ENCODE measurements around the gene ADORA1. TPM values are rescaled to one million over a fixed set of nuclear protein-coding genes. Genes with fewer than 3 reads are reported as not detected.

ADORA1 gene
- polyA plus RNA-seq, 3 donors, result 4.9 to 6.3 (median 6.0) TPM

DNA sequence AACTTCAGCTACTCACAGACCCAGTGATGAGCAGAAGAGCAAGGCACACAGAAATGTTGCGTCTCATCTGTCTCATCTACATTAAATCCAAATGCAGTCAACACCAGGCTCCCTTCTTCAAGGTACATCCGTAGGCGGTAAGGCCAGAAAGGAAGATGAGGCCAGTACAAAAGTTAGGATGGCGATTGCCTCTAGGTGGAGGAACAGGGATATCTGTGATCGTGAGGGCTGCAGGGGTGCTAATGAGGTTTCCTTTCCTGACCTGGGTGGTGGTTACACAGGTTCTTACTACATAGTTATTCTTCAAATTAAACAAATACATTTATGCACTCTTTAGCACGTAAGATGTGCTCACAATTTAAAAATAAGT is 49.5 kb downstream of the ADORA1 start:
- DNase-seq (ENCODE audit: extremely low read depth in 1 of 11, low read depth in 9 of 11, low spot score in 4 of 11), result no peak

DNA sequence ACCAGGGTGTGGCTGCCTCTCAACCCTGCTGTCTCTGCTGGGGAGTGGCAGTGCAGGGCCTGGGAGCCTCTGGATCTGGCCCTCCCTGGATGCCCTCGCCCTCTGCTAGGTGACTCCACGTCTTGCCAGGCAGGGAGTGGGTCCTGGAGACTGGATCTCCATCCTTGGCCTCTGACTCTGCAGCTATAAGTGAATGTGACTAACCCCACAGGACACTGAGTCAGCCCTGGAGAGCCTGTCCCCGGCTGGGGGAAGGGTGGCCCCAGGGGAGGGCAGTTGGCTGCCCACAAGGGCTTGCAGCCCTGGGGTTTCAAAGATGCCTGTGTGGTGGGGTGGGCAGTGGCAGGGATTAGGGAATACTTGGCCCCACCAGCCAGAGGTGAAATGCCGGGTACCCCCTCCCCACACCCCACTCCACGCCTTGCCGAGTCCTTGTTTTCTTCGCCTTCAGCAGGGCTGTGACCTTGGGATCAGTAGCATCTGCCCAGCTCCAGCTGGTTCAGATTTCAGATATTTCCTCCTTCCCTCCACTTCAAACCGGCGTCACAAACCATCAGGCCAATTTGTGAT is 50.0 kb downstream of the ADORA1 start:
- DNase-seq (ENCODE audit: extremely low read depth in 1 of 11, low read depth in 9 of 11, low spot score in 4 of 11), result no peak

- no peak for DNase-seq (ENCODE audit: extremely low read depth in 1 of 11, low read depth in 9 of 11, low spot score in 4 of 11)
Observed at GRCh38 chr1:203178083-203178482, 50.6 kb downstream of the ADORA1 start.

DNA sequence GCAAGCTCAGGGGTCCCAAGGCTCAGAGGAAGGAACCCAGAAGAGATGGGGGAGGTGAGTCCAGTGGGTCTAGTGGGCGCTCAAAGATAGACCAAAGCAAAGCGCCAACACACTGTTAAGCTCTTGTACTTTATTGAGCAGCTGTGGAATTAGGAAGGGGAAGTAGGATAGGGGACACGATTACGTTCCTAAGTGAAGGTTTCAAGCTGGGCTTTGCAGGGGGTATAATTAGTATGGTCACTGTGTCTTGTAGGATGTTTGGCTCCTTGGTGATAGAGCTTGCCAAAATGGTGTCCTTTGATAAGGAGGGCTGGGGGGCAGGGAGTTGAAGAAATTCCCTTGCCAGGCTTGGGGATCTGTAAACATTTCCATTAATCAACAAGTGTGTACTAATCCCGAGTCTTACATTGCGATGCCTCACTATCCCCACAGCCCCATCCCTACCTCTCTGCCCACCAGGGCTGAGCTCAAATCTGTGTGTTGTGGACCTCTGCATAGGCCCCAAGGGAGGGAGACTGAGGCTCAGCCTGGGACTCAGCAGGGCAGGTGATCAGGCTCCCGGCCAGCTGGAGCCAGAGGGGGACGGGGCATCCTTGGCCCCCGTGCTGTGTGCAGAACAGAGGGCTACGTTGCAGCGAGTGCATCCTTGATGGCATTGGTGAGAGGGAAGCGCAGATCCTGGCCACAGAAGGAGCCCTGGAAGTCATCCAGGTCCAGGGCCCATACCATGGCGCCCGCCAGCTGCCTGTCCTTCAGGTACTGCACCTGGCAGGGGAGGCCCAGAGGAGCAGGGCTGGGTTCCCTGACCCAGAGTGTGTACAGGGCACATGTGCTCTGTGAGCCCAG is 51.5 kb downstream of the ADORA1 start:
- no peak for DNase-seq (ENCODE audit: extremely low read depth in 1 of 11, low read depth in 9 of 11, low spot score in 4 of 11)

- no peak for DNase-seq (ENCODE audit: extremely low read depth in 1 of 11, low read depth in 9 of 11, low spot score in 4 of 11)
Observed at GRCh38 chr1:203179667-203180005, 52.1 kb downstream of the ADORA1 start.

DNA sequence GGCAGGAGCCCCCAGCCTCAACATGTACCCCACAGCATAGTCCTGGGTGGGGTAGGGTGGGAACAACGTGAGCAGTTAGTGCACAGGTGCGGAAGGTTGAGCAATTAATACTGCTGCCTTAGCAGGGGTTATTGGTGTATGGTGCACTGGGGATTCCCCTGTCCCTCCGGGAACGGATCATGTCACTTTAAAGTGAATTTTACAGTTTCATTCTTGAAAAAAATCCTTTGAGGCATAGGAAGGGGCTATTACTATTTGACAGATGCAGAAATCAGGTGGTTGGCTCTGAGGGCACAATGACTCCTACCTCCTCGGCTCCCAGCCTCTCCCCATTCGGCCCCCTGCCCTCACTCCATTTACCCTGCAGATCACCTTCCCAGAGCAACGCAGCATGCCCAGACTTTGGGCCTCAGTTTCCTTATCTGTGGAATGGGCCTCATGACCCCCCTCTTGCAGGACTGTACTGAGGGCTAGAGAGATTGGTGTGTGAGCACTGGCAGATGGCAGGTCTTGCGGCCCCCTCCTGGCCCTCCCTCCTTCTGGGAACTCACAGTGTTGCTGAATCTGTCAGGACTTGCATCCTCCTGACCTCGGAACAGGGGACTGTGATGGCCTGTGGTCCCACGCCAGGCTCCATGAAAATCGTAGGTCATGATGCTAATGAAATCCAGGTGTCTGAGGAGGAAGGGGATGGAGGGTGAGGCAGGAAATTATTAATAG is 53.2 kb downstream of the ADORA1 start:
- no peak for DNase-seq (ENCODE audit: extremely low read depth in 1 of 11, low read depth in 9 of 11, low spot score in 4 of 11)

DNA sequence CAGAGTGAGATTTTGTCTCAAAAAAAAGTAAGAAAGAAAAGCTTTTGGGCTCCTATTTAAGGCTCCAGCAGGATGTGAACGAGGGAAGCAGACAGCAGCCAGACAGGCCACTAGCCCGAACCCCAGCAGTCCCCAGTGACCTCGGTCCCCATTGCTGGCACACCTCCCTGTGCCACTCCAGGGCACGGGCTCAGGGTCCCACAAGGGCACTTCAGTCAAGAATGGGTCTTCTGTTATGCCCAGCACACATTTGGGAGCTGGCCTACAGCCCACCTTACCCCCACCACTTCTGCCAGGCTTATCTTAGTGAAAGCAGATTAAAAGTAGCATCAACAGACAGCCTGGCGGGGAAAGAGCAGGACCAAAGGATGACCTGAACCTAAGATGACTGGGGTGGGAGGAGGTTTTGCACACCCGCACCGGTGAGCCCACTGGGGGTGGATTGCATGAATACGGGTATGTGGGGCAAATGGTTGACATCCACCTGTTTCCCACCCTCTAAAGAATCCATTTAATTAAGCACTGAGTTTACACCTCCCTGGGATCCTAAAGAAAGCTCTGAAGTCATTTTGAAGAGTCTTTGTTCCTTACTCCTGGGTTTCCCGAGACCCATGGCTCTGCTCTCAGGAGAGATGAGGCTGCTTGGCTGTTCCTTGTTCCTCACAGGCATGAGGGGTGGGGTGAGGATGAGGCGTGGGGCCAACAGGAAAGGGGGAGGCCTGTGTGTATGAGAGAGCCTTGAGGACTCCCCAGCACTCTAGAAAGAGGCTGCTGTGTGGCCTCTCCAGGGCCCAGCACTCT is 54.3 kb downstream of the ADORA1 start:
- no peak for DNase-seq (ENCODE audit: extremely low read depth in 1 of 11, low read depth in 9 of 11, low spot score in 4 of 11)

DNA sequence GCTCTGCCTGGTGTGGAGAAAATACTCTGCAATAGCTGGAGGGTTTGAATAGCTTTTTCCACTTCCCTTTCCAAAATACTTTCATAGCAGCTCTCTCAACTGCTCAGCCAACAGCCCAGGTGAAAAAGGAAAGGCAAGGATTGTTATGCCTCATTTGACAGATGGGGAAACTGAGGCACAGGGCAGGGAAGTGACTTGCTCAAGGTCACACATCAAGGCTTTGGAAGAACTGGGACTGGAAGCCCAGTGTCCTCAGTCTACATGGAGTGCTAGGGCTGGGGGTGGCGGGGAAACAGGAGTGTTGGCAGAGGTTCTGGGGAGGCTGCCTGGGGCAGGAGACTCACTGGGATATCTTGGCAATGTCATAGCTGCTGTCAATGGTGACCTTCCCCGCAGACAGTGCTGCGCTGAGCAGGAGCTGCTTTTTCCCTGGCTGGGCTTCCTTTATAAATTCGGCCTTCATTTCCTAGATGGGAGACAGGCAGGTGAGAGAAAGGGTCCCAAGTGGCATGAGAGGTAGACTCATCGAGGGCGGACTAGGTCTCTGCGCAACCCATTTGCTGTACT is 54.9 kb downstream of the ADORA1 start:
- DNase-seq (ENCODE audit: extremely low read depth in 1 of 11, low read depth in 9 of 11, low spot score in 4 of 11), result no peak

DNA sequence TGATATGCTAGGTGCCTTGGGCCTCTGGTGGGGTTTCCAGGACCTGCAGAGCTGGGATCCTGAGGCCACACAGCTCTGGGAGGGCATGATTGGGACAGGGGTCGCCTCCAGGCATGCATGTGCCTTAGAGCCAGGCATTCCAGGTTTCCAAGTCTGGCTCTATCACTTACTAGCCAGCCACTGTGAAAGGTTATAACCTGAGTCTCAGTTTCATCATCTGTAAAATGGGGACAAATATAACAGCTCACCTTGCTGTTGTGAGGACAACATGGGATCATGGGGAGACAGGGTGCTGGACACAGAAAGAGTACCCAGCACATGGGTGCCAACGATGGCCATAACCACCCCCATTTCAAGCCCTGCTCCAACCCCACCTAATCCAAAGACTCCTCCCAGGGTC is 56.3 kb downstream of the ADORA1 start:
- no peak for DNase-seq (ENCODE audit: extremely low read depth in 1 of 11, low read depth in 9 of 11, low spot score in 4 of 11)

GRCh38 chr1:203184467-203184866 is 56.9 kb downstream of the ADORA1 start:
- no peak for DNase-seq (ENCODE audit: extremely low read depth in 1 of 11, low read depth in 9 of 11, low spot score in 4 of 11)

DNA sequence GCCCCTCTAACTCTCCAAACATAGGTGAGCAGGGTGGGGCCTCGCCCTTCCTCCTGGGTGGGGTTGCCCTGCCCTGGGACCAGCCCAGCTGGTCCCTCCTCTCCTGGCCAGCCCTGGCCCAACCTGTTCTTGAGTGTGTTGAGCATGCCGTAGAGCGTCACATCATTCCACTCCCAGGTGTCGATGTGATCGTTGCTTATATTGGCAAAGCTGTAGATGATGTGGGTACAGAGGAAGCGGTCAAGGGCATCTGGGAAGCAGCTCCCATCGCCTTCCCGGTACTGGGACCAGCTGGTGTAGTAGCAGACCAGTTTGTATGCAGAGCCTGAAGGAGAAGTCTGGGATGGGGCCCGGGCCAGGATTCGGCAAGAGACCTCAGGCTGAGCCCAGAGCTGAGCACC is 57.5 kb downstream of the ADORA1 start:
- DNase-seq (ENCODE audit: extremely low read depth in 1 of 11, low read depth in 9 of 11, low spot score in 4 of 11), result no peak

DNA sequence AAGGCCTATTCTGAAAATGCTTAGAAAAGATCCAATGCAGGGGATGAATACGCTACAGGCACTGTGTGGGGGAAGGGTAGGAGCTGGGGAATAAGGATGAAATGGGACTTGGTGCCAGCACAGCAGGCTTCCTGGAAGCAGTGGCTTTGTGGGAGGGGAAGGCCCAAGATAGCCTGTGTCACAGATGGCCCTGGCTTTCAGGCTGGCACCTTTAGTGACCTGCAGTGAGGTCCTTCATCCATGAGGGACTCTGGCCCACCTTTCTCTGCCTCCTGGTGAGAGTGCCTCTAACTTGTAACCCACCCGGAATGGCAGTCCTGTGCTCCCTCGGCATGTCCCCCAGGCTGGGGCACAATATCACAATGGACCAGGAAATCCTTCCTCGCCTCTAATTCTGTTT is 58.1 kb downstream of the ADORA1 start:
- no peak for DNase-seq (ENCODE audit: extremely low read depth in 1 of 11, low read depth in 9 of 11, low spot score in 4 of 11)

GRCh38 chr1:203186091-203186445 is 58.5 kb downstream of the ADORA1 start:
- DNase-seq (ENCODE audit: extremely low read depth in 1 of 11, low read depth in 9 of 11, low spot score in 4 of 11), result no peak

DNA sequence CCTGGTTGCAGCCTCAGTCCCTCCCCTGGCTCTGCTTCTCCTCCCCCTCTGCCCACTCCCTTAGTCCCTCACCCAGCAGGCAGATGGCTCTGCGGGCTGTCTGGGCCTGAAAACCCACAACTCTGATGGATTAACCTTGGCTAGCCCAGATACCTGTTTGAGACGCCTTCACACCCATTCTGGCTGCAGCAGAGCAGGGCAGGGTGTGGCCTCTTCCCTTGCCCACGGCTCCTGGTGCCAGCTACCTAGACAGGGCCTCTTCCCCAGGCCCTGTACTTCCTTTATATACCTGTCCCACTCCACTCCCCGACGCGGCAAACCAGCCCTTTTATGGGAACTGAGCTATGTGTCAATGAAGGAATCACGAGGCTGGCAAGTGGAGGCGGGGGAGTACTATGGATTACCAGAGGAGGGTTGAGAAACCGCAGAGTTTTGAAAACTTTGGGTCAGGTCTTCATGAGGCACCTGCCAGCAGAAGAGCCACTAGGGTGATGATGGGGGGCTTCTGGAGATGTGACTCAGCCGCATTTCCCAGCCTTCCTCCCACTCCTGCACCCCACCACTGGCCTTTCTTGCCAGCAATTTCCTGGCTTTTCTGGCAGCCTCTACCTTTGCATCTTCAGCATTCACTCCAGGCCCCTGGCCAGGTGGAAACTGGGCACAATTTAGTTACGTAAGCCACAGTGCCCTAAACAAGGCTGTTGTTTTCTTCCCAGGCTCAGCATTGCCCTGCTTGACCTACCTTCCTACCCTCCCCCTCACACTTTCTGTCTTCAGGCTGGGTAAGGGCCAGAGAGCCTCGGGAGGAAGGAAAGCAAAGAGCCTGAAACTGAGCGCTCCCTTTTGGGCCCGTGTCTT is 59.1 kb downstream of the ADORA1 start, which contains the start of gene CHI3L1:
Gene CHI3L1, minus strand, starts transcription at position 259 of the 858 bp plus-strand sequence. Its CDS starts 81 bp downstream, at position 178.
- DNase-seq (ENCODE audit: extremely low read depth in 1 of 11, low read depth in 9 of 11, low spot score in 4 of 11), result no peak

DNA sequence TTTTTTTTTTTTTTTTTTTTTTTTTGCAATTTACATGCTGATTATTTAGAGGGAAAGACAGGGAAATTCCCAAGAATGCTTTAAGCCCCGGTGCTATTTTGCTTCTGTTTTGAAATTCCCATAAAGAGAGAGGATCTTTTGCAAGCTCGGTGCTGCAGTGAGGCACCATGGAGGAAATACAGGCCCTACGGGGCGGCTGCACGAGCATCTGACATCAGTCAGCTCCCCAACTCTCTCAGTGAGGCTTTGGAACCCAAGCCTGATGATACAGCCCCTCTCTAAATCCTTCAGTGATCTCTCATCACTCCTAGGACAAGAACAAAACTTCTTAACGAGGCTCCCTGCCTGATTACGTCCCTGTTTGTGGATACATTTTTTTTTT is 59.8 kb downstream of the ADORA1 start:
- DNase-seq (ENCODE audit: extremely low read depth in 1 of 11, low read depth in 9 of 11, low spot score in 4 of 11), result no peak

- DNase-seq (ENCODE audit: extremely low read depth in 1 of 11, low read depth in 9 of 11, low spot score in 4 of 11), result no peak
Observed at GRCh38 chr1:203187689-203188264, 60.3 kb downstream of the ADORA1 start.

- no peak for DNase-seq (ENCODE audit: extremely low read depth in 1 of 11, low read depth in 9 of 11, low spot score in 4 of 11)
Observed at GRCh38 chr1:203188686-203189232, 61.2 kb downstream of the ADORA1 start.

GRCh38 chr1:203189951-203190352 is 62.4 kb downstream of the ADORA1 start:
- DNase-seq (ENCODE audit: extremely low read depth in 1 of 11, low read depth in 9 of 11, low spot score in 4 of 11), result no peak
